Activated T-cell treated with anti-CD3 and anti-CD28 coated beads, Interleukin-2, amount 50 U/mL, for 1 hour (primary cell): ENCODE data around the gene EPB41L4A.

Experiments
- DNase-seq: peaks from one replicate; pipeline ENCODE4 v3.0.0-alpha.2; 2020

The EPB41L4A gene

DNA sequence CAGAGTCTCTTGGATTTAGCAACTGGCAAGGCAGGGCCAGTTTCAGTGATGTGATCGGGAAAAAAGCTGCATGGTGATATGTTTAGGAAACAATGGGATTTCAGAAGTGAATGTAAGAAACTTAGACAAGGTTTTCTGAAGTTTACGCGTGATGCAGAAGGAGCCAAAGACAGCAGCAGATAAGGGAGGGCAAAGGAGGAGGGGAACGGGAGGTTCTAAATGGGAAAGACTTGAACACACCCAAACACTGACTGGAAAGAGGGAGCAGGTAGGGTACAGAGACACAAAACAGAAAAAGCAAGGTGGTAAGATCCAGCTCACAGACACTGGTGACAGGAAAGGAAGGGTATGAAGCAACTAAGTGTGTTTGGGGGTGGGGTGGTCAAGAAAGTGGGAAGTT lies 115.4 kb downstream of the EPB41L4A start:
- DNase-seq = no peak

- no peak for DNase-seq
Observed at GRCh38 chr5:112294126-112294525, 125.0 kb downstream of the EPB41L4A start.

- no peak for DNase-seq
Observed at GRCh38 chr5:112293587-112293986, 125.5 kb downstream of the EPB41L4A start.

- DNase-seq = no peak
Observed at GRCh38 chr5:112290691-112291090, 128.4 kb downstream of the EPB41L4A start.

GRCh38 chr5:112289465-112289864 lies 129.6 kb downstream of the EPB41L4A start:
- no peak for DNase-seq

GRCh38 chr5:112283943-112284929 lies 134.8 kb downstream of the EPB41L4A start:
- DNase-seq = no peak

GRCh38 chr5:112283034-112283582 lies 136.0 kb downstream of the EPB41L4A start:
- no peak for DNase-seq

DNA sequence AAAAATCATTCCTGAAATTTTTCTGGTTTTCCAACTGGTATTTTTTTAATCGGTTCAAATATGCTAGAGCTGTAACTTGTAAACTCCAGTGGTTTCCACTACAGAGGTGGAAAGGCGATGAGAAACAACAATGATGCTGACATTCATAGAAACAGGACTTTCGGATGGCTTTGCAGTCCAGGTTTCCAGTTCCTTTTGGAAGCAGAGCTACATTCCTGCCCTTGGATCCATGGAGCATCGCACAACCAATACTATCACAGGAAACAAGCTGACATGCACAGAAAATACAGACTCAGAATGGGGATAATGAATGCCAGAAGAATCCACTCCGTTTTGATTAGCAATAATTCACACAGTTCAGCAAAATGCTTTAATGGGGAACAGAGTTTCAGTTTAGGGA lies 140.0 kb downstream of the EPB41L4A start:
- DNase-seq = no peak

DNA sequence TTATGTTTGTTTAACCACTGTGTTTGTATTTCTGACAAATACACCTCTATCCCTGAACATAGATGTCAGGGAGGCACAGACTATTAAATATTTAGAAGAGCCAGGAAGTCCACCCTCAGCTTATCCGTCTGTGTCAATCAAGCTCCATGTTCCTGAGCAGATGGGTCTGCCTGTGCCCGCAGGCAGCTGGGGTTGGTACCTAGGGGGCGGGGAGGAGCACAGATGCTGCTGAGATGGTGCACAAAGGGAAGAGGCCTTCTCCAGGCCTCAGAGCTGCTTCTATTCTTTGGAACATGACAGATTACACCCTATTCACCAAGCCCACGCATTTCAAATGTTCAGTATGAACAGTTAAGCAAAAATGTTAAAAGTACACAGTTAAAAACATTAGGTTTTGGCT lies 142.1 kb downstream of the EPB41L4A start:
- no peak for DNase-seq

- no peak for DNase-seq
Observed at GRCh38 chr5:112275671-112276070, 143.4 kb downstream of the EPB41L4A start.

DNA sequence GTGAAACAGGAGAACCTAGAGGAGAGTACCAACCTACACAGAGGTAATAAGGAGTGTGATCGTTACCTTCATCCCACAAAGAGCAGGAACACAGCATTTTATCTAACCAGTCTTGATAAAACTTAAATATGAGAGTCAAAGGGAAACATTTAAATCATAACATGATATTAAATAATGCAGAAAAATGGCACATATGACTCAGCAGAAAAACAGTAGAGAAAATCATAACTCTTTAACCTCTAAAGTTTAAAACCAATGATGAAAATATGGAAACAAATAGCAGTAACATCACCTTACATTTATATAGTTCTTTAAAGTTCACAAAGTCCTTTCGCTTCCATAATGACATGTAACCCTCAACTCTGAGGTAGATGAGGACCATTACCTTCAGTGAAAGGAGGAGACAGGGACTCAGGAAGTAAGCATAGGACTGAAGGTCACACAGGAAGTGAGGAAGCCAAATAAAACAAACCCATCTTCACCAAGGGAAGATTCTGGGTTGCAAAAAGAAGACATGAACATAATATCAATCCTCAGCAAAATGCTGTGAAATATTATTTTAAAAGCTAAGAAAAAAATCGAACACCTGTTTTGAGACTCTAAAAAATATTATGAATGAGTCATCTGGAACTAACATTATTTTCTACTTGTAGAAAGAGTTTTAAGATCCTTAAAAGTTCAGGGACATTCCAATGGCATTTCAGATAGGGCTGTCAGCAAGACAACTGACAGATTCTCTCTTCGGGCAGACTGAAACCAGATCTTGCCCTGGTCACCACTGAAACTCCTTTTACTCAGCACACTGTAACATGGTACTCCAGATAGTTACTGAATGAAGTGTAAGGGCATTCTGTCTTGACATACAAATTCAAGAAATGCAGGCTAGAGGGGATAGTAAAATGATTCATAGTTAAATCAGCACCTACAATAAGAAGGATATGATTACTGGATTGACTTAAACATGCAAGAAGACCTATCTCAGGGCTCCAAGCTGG lies 148.5 kb downstream of the EPB41L4A start:
- no peak for DNase-seq

DNA sequence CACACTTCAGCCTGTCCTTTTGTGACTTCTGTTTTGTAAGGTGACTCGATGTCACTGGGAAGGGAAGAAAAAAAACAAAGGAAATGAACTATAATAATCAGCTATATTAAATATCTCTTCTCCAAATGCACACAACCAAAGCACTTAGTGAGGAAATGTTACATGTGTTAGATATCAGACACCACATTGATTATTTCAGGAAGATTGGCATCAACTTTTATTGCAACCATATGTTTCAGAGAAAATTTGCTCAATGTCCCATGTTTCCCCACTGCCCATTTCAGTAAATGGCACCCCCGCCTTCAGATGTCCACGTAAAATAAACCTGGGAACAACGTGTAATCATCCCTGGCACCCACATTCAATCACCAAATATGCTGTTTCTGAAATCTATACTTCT lies 151.8 kb downstream of the EPB41L4A start:
- no peak for DNase-seq

DNA sequence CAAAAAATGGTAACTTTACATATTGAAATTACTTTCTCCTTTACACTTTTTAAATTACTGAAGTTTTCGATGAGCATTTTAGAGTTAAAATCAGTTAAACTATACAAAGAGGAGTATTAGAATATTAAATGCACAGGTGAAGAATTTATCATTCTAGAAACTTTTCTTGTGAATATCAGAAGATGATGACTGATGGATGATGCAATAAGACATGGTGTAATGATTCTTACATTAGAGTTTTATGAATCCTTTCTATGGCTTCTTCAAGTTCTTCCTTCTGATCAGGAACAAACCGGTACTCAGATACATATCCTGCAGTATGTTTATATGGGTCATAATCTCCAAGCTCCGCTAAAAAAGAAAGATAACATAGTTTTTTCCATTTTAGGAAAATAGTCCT lies 154.4 kb downstream of the EPB41L4A start:
- DNase-seq = no peak

- DNase-seq = no peak
Observed at GRCh38 chr5:112264151-112264550, 154.9 kb downstream of the EPB41L4A start.

DNA sequence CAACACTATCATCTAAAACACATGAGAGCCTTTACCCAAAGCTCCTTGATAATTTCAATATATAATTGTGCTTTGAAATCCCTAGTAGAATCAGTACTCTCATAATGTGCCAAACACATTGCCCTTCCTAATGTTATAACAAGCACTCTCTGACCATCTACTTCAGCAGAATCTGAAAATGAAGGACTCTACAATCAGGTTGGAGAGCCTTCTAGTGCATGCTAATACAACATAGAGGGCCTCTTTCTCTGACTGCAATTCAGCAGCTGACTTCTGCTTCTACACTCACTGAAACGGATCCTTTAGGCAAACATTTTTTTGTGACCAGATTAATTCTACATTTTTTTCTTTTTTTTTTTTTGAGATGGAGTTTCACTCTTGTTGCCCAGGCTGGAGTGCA lies 155.6 kb downstream of the EPB41L4A start:
- DNase-seq = no peak

- DNase-seq = no peak
Observed at GRCh38 chr5:112258571-112258970, 160.5 kb downstream of the EPB41L4A start.

DNA sequence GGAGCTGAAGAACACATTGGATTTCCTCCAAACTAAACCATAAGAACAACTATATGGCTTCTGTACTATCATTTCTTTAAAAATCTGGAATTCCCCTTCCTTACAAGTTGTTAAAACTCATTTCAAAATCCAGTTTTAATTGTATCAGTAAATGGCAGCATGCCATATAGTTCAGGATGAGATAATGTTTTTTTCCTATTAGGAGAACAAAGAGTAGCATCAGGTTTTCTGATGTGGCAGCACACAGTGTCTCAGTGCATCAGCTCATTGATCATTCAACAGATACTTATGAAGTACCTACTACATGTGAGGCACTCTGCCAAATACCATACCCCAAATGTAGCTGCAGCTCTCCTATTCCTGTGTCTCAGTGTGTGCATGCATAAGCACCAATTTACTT lies 161.1 kb downstream of the EPB41L4A start:
- no peak for DNase-seq

GRCh38 chr5:112257005-112257404 lies 162.1 kb downstream of the EPB41L4A start:
- no peak for DNase-seq

GRCh38 chr5:112254303-112254702 lies 164.8 kb downstream of the EPB41L4A start:
- DNase-seq = no peak

- DNase-seq = no peak
Observed at GRCh38 chr5:112253478-112254250, 165.4 kb downstream of the EPB41L4A start.

DNA sequence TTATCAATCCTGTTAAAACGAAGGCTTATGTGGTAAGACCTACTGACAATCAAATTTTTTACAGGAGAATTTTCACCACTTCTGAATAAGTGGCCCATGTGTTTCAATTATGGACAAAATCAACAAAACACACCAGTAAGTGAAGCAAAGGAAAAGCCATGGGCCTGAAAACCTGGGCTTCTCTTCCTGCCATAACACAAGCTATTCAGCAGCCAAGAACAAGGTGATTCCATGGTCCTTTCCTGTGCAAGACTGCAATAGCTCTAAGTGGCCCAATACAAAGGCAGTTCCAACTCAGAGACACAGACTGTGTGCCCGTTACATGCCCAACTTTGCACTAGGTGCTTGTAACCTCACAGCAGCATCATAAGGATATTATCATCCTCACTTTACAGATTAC lies 168.5 kb downstream of the EPB41L4A start:
- no peak for DNase-seq

DNA sequence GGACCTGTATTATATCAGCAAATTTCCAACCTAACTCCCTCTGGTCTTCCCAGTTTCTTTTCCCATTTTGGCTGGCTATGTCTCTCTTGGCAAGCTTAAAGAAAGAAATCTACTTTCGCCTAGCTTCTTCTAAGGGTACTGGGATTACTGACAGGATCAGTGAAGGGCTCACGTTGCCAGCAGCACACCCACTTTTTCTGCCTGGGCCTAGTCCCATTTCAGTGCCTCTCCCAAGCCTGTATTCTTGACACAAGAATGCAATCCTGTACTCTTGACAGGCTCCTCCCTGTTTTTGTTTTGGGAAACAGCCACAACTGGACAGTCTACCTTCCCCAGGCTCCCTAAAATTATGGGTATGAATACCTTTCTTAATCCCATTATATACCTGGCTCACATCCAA lies 170.5 kb downstream of the EPB41L4A start:
- DNase-seq = no peak
